Activated T-cell treated with anti-CD3 and anti-CD28 coated beads, Interleukin-2, amount 50 U/mL, for 72 hours (primary cell): Measurements from ENCODE around the gene IL31RA. TPM values are rescaled to one million over a fixed set of nuclear protein-coding genes. Genes with fewer than 3 reads are reported as not detected.
A peak's percentile ranks its signal among the peaks of the same experiment; 100 is the strongest.

ENCODE experiments used
- ATAC-seq, 2 donors: fragments of 150-1000 bp; cut with Tn5 transposase; replicated peaks in 1 of 2; 2 replicates each; pipeline ENCODE4 v1.10.0; 2021; ENCODE audit warnings: moderate library complexity in 2 of 2, mild to moderate bottlenecking in 1 of 2
- DNase-seq, 2 donors: peaks; one replicate each; pipeline ENCODE4 v3.0.0; 2021 to 2022; ENCODE audit warnings: mixed read lengths in 1 of 2
- H3K27ac Mint-ChIP-seq: one replicate; pipeline ENCODE4 v1.8.0; 2022; ENCODE audit warnings: mild to moderate bottlenecking, moderate library complexity, mixed read lengths
- H3K27me3 Mint-ChIP-seq: one replicate; pipeline ENCODE4 v1.8.0; 2022; ENCODE audit warnings: low read depth, mixed read lengths
- H3K36me3 Mint-ChIP-seq, 2 donors: one replicate each; pipeline ENCODE4 v1.8.0; 2022; ENCODE audit warnings: mixed read lengths in 2 of 2, mild to moderate bottlenecking in 1 of 2; ENCODE audit not compliant: insufficient read depth in 2 of 2
- H3K4me1 Mint-ChIP-seq: one replicate; pipeline ENCODE4 v1.8.0; 2022; ENCODE audit warnings: low read depth, mixed read lengths
- H3K4me3 Mint-ChIP-seq, 2 donors: one replicate each; pipeline ENCODE4 v1.8.0; 2022; ENCODE audit warnings: mild to moderate bottlenecking in 2 of 2, mixed read lengths in 2 of 2, moderate library complexity in 2 of 2
- H3K9me3 Mint-ChIP-seq, 2 donors: one replicate each; pipeline ENCODE4 v1.8.0; 2022; ENCODE audit warnings: mixed read lengths in 2 of 2
- total RNA-seq, 2 donors: library from RNA; stranded (reverse); gene quantifications; one replicate each; pipeline ENCODE4 v1.2.3, GENCODE V29; 2022

IL31RA gene
- total RNA-seq, 2 donors from 2014 or later = 0.99 to 3.6 TPM

DNA sequence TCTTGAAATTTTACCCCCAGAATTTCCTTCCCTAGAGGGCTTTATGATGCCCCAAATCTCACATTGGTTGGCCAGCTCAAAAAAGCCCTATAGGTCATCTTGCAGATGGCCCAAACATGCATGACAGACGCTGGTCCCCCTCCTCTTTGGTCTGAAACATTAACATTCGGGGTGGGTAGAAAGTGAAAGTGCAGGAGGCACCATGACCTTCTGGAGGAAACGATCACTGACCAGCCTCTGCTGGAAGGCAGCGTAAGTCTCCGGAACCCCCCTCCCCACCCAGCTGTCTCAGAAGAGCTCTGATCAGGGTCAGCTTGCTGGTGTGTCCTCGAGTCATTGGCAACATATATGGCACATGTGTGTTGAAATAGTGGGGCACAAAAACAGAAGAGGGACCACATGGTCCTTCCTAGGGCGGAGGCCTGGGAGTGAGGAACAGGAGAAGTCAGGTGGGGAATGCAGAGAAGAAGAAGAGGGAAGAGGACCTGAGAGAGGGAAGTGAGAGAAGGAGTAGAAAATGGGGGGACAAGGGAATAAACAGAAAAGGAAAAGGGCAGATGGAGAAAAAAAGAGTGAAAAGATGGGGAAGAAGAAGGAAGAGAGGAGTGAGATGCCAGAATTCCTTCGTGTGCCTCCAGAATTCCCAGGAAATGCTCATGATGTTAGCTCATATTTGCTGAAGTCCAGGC lies 46.2 kb downstream of the IL31RA start:
- Mint-ChIP-seq H3K4me1 (peaks cover 40% of the 10 kb centered on the region), H3K4me3 (no peak overlapping the region), H3K27me3 (peaks cover 11% of the 10 kb centered on the region), H3K27ac (no peak overlapping the region), H3K9me3 (no peaks in the 10 kb centered on the region), H3K36me3 (no peaks in the 10 kb centered on the region)
- no peak for DNase-seq
- ATAC-seq = no peak

DNA sequence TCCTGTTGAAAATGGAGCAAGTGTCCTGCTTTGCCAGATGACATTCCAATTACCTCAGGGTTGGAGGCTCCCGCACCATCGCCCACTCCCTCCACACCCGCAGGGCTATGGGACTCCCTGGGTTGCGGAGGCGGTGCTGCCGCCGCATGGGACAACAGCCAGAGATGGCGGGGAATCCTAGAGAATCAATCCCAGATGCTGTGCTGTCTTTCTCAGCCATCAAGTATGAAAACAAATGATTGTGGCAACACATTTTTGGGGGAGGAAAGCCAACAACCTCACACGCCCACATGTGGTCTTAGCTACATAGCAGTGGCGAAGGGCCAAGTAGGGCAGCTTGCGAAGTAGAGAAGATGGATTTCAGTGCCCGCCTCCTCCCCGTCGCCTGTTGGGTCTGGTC lies 46.7 kb downstream of the IL31RA start:
- Mint-ChIP-seq H3K27ac (no peak overlapping the region), H3K4me1 (peaks cover 46% of the 10 kb centered on the region), H3K36me3 (no peaks in the 10 kb centered on the region), H3K4me3 (peak overlapping the region in 1 of 2 donors; percentile 24), H3K27me3 (peaks cover 11% of the 10 kb centered on the region), H3K9me3 (no peaks in the 10 kb centered on the region)
- DNase-seq (peak; percentile 42 to 45), ATAC-seq (peak in 1 of 2 donors; percentile 40)

DNA sequence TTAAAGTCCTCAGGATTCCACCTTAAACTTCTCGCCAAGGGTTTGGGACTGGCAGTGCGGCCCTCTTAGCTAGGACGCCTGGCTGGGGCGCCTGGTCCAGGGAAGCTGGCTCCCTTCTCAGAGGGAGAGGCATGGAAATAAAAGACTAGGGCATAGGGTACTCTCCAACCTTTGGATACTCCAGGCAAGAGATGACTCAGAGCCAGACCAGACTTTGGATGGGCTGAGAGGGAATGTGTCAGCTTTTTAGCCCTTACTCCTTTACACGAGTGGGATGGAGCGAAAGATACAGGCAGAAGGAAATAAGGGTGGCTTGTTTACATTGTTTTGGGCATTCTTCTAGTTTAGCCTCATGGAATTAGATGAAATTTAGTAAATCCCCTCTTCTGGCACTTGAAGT lies 48.2 kb downstream of the IL31RA start:
- DNase-seq = no peak
- H3K4me3 Mint-ChIP-seq = no peak overlapping the region
- peaks cover 55% of the 10 kb centered on the region for H3K4me1 Mint-ChIP-seq
- no peaks in the 10 kb centered on the region for H3K36me3 Mint-ChIP-seq
- H3K27ac Mint-ChIP-seq = no peak overlapping the region
- H3K9me3 Mint-ChIP-seq = no peaks in the 10 kb centered on the region
- ATAC-seq = no peak
- H3K27me3 Mint-ChIP-seq = peaks cover 11% of the 10 kb centered on the region

DNA sequence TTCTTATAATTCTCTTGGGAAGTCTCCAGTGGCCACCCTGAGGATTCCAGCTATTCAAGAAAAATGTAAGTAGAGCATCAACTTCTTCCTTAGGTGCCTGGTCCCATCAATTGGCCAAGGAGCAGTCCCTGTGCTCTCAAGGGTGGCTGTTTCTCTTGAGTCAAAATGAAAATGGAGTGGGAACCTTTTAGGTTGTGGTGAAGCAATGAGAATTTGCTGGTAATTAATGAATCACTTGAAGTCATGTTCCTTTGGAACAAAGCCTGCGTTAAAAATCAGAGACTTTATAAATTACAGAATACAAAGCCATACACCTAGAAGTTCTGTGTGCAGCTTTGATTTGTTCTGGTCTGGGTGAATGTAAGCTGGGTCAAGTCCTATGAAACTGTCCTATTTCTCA lies 48.9 kb downstream of the IL31RA start:
- Mint-ChIP-seq H3K4me3 (peak overlapping the region in 1 of 2 donors; percentile 52), H3K27me3 (peaks cover 18% of the 10 kb centered on the region), H3K4me1 (peaks cover 57% of the 10 kb centered on the region), H3K36me3 (no peaks in the 10 kb centered on the region), H3K27ac (no peak overlapping the region), H3K9me3 (no peaks in the 10 kb centered on the region)
- ATAC-seq (peak in 1 of 2 donors; percentile 27), DNase-seq (no peak)

DNA sequence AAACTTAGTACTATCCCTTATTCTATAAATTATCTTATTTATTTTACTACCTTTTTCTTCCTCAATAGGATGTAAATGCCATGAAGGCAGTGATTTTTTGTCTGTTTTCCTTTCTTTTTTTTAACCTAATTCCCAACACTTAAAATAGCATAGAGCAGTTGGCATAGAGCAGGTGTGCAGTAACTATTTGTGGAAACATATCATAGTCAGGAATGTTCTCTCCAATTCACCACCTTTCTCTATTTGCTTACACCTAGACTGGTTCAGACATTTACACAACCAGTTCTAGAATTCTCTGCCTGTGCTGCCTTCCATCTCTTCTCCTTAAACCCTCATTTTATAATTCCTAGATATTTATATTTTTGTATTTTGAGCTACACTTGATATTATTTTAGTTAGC lies 49.6 kb downstream of the IL31RA start:
- DNase-seq (no peak), ATAC-seq (no peak)
- no peaks in the 10 kb centered on the region for H3K36me3 Mint-ChIP-seq
- H3K4me1 Mint-ChIP-seq = peaks cover 57% of the 10 kb centered on the region
- no peaks in the 10 kb centered on the region for H3K9me3 Mint-ChIP-seq
- H3K4me3 Mint-ChIP-seq = no peak overlapping the region
- H3K27me3 Mint-ChIP-seq = peaks cover 25% of the 10 kb centered on the region
- no peak overlapping the region for H3K27ac Mint-ChIP-seq

DNA sequence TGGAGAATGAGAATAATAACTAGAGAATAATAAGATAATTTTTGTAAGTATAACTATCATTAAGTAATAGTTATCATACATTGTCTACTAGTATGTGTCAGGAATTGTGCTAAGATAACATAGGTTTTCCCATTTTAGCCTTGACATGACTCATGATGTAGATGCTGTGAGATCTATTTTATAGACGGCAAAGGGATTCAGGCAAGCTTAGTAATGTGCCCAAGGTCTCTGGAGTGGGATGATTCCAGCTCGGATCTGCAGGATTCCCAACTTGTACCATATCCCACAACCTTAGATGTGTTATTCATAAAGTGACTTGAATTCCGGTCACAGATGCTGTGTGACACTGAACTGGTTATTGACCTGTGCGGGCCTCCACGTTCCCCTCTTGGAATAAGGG lies 51.5 kb downstream of the IL31RA start:
- Mint-ChIP-seq H3K27me3 (peaks cover 17% of the 10 kb centered on the region), H3K4me3 (peak overlapping the region; percentile 70 to 73), H3K9me3 (no peaks in the 10 kb centered on the region), H3K4me1 (peaks cover 49% of the 10 kb centered on the region), H3K27ac (no peak overlapping the region), H3K36me3 (no peaks in the 10 kb centered on the region)
- ATAC-seq (no peak), DNase-seq (no peak)

DNA sequence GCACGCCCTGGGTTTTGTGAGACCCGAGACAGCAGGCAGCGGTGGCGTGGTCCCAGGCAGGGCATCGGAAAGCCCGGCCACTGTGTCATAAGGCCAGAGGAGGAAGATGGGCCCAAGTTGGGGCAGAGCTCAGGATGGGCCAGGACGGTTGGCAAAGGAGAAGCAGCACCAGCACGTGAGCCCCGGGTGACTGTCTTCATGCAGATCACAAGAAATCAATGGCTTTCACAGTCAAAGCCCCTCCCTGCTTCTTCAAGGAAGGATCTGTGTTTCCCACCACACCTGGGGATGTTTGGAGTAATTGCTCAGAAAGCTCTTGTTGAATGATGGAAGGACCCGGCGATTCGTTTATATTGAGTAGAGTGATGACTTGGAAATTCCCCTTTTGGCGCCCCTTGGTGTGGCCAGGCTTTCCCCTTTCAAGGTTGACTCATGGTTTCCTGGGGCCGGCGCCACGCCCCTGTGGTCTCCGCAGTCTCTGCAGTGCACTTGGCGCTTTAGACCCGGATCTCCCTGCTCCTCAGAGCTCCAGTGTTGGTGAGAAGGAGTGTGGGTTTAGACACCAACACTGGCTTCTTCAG lies 52.1 kb downstream of the IL31RA start:
- Mint-ChIP-seq H3K4me3 (peak overlapping the region; percentile 70 to 73), H3K27ac (no peak overlapping the region), H3K9me3 (no peaks in the 10 kb centered on the region), H3K36me3 (no peaks in the 10 kb centered on the region), H3K4me1 (peaks cover 46% of the 10 kb centered on the region), H3K27me3 (peaks cover 14% of the 10 kb centered on the region)
- peak; percentile 83 to 87 for DNase-seq
- ATAC-seq = peak; percentile 95 to 96

DNA sequence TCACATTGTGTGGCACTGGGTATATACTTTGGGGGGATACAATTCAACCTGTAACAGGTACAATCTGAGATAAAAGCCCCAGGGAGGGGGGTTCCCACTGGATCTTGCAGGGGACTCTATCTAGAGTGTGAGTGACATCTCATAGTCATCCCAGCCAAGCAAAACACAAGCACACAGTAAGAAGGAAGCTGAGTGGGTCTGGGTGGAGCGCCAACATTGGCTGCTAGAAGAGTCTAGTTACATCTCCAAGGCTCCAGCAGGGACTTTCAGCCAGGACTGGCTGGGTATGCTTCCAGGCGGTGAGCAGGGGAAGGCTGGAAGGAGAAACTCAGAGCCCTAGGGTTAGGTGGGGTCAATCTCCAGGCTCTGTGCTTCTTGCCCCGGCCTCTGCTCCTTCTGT lies 53.0 kb downstream of the IL31RA start:
- Mint-ChIP-seq H3K4me1 (peaks cover 46% of the 10 kb centered on the region), H3K27me3 (peaks cover 14% of the 10 kb centered on the region), H3K27ac (no peak overlapping the region), H3K4me3 (peak overlapping the region in 1 of 2 donors; percentile 6), H3K36me3 (no peaks in the 10 kb centered on the region), H3K9me3 (no peaks in the 10 kb centered on the region)
- ATAC-seq = peak in 1 of 2 donors; percentile 9
- DNase-seq = no peak

DNA sequence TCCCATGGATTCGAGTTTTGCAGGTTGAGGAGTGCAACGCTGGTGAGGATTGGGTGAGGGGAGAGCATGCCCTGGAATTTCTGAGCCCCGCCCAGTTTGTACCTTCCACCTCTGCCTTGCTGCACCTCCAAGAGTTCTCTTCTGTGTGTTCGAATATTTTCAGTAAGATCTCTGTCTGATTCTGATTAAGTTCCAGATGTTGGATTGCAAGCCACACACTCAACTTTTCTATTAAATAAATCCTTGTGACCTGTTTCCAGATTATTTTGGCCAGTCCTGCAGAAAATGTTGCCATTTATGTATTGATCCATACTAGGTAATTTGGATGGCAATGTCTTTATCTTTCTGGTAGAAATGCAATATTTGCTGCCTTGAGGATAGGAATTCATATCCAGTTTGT lies 54.1 kb downstream of the IL31RA start:
- DNase-seq (no peak), ATAC-seq (no peak)
- Mint-ChIP-seq H3K27me3 (peaks cover 14% of the 10 kb centered on the region), H3K4me1 (peaks cover 36% of the 10 kb centered on the region), H3K36me3 (no peaks in the 10 kb centered on the region), H3K27ac (no peak overlapping the region), H3K9me3 (no peaks in the 10 kb centered on the region), H3K4me3 (no peak overlapping the region)

DNA sequence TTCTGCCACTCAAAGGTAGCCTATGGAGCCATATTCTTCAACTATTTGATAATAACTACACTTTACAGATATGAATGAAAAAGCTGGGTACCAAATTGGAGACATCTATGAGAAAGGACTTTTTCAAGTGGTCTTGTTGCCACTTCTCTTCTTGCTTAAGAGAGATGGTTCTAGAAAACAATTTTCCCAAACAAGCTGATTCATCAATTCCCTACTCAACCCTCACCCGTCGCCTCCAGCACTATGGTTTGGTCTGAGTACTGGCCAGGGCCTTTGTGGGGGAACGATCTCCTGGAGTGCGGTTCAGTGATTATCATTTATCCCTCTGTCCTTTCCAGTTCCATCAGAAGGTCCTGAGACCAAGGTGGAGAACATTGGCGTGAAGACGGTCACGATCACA lies 56.8 kb downstream of the IL31RA start:
- ATAC-seq (no peak), DNase-seq (no peak)
- Mint-ChIP-seq H3K27me3 (peaks cover 14% of the 10 kb centered on the region), H3K27ac (no peak overlapping the region), H3K4me1 (peaks cover 25% of the 10 kb centered on the region), H3K4me3 (no peak overlapping the region), H3K9me3 (peaks cover 0 to 2% of the 10 kb centered on the region in 2 donors), H3K36me3 (no peaks in the 10 kb centered on the region)

DNA sequence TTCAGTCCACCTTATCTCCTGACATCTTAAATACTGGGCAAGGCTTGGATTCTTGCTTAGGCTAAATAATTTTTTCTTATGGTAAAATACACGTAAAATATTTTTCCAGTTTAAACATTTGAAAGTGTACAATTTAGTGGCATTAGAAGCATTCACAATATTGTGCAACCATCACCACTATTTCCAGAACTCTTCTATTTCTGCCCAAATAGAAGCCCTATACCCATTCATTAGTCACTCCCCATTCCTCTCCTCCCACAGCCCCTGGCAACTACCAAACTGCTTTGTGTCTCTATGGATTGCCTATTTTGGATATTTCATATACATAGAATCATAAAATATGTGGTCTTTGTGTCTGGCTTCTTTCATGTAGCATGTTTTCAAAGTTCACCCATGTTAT lies 57.6 kb downstream of the IL31RA start:
- H3K27me3 Mint-ChIP-seq = peaks cover 14% of the 10 kb centered on the region
- no peaks in the 10 kb centered on the region for H3K36me3 Mint-ChIP-seq
- peaks cover 0 to 2% of the 10 kb centered on the region in 2 donors for H3K9me3 Mint-ChIP-seq
- H3K27ac Mint-ChIP-seq = no peak overlapping the region
- peaks cover 17% of the 10 kb centered on the region for H3K4me1 Mint-ChIP-seq
- ATAC-seq (no peak), DNase-seq (no peak)
- H3K4me3 Mint-ChIP-seq = no peak overlapping the region

DNA sequence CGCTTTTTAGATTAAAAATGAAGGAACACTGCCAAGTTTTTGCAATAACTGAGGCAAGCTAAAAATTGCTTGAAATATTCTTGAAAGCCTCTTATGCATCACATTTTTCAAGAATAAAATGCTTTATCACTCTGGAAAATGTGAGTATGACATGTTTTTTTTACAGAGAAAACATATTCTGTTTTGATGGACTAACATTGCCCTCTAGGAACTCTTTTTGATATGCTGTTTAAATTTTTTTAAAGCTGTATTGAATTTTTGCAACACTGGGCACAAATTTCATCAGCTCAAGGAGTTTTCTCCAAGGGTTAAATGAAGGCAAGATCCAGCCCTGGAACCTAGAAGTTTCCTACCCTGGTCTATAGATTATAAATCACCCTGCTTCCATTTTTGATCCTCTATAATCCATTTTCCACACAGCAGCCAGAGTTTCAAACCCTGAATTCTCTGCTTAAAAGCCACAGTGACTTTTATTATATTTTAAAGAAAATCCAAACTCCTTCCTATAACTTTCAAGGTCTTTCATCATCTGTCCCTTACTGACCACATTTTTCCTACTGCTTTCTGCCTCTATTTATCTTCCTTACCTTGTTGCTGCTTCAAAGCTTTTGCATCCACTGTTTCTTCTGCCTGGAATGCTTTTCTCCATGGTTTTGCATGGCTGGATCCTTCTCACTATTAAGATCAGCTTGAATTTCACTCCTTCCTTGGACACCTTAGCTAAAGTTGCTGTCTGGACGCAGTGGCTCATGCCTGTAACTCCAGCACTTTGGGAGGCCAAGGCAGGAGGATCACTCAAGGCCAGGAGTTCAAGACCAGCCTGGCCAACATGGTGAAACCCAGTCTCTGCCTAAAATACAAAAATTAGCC lies 60.9 kb downstream of the IL31RA start:
- Mint-ChIP-seq H3K4me3 (no peak overlapping the region), H3K36me3 (no peaks in the 10 kb centered on the region), H3K4me1 (peaks cover 6% of the 10 kb centered on the region), H3K27me3 (no peaks in the 10 kb centered on the region), H3K27ac (peak overlapping the region; percentile 35), H3K9me3 (peaks cover 0 to 2% of the 10 kb centered on the region in 2 donors)
- DNase-seq (no peak), ATAC-seq (no peak)
